ENCODE measurements around the gene VSIG2.
"Not testable (repeated sequence)": the region's sequence is repeated elsewhere in the genome, so short reads cannot be mapped to it uniquely, and the experiment has no call there.

Gene VSIG2, protein sequence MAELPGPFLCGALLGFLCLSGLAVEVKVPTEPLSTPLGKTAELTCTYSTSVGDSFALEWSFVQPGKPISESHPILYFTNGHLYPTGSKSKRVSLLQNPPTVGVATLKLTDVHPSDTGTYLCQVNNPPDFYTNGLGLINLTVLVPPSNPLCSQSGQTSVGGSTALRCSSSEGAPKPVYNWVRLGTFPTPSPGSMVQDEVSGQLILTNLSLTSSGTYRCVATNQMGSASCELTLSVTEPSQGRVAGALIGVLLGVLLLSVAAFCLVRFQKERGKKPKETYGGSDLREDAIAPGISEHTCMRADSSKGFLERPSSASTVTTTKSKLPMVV

DNA sequence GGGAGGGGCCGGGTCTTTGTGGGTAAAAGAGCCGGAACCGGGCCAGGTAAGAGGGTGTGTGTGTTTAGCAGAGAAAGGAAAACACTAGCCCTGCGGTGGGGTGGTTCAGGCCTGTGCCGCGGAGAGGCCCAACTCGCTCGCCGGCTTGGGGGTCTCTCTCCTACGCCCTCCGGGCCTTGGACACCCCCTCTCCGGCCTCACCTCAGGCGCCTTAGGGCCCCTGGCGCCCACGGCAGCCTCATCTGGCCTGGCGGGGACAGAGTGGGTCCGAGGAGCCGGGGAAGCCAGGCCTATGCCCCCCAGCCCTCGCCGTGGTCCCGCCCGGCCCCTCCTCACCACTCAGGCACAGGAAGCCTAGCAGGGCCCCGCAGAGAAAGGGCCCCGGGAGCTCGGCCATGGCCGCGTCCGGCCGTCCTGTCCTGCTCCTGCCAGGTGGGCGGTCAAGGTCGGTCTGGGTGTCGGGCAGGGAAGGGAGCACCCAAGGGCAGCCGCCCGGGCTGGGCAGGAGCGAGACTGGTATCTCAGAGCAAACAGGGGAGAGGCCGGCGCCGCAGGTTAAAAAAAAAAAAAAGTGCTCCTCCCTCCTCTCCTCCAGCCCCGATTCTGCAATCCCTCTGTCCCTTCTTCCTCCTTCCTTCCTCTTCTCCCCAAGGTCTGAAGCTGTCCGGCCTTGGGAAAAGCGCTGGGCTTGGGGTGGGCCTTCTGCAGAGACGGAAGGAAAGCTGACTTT, at the start of gene VSIG2:
Gene VSIG2 (minus strand): TSS at position 515 of the 730 bp plus-strand sequence. CDS start 118 bp downstream, at position 397.
- DNase-seq (ENCODE audit: low read depth): no peak

DNA sequence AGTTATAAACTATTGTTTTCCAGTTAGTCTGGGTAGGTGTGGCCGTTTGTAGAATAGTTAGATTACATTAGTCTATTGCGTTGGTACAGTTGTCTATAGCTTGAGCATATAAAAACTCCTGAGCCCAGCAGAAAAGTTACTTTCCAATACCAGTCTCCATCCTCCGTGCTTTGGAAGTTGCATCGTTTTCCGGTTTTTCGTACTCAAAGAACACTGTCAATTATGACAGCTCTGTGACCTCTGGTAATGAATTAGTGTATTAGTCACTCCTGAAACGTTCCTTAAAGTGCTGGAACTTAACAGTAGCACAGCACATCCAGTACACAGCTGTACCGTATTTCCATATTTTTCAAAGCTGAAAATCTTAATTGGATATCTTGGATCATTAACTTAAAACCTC, 49.0 kb upstream of the VSIG2 start:
- no peak for DNase-seq (ENCODE audit: low read depth)

DNA sequence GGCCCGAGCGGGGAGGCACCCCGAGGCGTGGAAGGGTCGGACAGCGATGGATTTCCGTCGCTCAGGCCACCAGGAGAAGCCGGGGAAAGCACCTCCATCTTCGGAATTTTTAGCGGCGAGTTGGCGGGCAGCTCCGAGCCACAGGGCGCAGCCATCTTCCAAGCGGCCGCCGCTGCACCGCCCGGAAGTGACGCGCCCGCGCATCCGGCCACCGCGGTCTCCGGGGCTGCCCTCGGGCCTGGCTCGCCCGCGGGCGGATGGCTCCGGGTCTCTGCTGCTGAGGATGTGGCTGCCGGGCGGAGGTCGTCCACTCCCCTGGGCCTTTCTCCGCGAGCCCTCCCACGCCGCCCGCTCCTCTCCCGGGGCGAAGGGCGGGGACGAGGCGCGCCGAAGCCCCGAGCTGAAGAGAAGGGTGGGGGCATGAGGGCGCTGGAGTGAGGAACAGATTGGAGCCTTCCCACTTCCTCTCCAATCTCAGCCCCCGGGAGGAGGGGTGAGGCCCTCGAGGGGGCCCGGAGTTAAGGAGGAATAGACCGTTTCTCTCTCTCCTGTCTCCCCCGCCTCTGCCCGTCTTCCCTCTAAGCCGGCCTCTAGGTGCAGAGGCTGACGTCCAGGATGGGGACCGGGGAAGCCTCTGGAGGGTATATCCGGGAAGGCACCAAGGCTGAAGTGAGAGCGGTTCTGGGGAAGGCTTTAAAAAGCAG, 48.3 kb upstream of the VSIG2 start, which contains the start of gene MSANTD2:
Gene MSANTD2 (minus strand): TSS at position 181 of the 704 bp plus-strand sequence. CDS start 26 bp downstream, at position 155.
- peak; percentile 70 for DNase-seq (ENCODE audit: low read depth)

DNA sequence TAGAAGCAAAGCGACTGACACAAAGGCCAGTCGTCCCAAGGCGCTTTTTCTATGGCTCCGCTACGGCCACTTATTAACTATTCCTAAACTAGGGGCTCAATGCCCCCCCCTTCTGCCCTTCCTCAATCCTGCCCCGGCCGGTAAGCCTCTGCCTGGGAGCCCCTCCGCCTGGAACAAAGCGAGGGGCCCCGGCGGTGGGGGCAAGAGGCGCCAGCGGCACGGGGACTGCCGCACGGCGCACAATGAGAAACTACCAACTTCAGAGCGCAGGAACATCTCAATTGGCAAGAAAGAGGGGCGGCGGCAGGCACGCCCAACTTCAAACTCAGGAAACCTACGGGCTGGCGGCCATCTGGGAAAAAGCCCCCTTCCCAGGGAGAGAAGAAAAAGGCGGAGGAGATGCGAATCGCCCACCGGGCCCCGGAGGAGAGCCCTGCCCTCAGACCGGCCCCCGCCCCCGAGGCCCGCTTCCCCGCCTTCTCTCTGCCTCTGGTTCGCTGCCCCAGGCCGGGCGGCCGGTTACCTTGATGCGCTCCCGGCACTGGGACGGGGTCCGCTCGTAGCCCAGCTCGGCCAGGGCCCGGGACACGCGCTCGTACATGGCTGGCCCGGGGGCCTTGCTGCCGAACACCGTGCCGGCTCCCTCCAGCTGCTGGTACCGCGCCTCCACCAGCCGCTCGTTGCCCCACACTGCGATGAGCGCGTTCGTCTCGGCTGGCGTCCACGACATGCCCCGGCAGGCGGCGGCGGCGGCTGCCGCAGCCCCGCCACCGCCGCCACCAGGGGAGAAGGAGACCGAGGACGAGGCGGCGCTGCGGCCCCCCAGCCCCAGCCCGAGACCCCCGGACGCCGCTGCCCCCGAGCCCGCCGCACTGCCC, 47.5 kb upstream of the VSIG2 start:
- DNase-seq (ENCODE audit: low read depth): peak; percentile 11

DNA sequence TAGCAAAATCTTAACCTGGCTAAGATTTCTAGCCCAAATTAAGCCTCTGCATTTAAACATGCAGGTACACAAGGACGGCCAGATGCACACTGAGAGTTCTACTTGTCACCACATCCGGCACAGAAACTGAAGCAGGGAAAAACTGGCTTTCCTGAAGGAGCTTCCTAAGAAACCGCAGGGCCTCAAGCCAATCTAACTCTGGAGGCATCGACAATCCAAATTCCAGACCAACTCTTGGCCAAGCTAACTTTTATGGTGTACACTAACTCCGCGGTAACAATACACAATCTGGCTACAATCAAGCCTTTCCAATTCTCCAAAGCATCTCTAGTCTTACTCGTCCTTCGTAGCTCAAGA, 46.9 kb upstream of the VSIG2 start:
- no peak for DNase-seq (ENCODE audit: low read depth)

DNA sequence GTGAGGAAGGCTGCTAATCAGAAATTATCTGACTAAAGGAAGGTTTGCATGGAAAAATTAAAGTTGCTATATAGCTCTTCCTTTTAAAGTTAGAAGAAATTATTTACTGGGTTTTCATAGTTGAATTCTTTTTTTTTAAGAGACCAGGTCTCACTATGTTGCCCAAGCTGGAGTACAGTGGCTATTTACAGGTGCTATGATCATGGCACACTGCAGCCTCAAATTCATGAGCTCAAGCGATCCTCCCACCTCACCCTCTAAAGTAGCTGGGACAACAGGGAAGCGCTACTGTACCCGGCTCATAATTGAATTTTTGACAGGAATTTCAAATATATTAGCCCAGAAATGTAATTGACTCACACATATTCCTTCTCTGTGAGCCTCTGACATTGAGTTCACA, 44.3 kb upstream of the VSIG2 start:
- DNase-seq (ENCODE audit: low read depth): no peak

DNA sequence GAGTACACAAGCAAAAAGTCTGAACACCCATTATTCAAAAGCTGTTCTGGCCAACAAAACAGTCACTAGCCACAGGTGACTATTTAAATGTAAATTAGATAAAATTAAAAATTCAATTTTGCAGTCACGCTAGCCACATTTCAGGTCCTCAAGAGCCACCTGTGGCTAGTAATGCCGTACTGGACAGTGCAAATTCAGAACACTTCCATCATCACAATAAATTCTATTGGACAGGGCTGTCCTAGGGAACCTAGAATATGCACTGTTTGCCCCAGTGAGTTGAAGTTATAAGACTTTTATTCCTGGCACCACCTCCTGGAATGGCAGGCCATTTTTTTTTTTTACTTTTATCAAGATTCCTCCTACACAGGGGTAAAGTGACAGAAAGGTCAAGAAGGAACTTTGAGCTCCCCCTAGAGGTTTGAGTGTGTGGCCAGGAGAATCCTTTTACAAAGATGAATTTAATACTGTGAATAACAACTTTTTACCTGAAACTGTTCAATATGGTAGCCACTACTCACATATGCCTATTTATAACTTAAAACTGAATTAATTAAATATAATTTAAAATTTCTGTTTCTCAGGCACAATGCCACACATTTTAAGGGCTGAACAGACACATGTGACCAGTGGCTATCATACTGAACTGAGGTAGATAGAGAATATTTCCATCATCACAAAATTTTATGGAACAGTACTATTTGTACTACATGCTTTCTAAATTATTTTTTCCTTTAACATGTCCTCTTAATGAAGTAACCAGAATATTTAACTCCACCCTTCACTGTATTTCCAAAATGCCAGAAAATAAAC, 41.6 kb upstream of the VSIG2 start:
- peak; percentile 7 for DNase-seq (ENCODE audit: low read depth)

DNA sequence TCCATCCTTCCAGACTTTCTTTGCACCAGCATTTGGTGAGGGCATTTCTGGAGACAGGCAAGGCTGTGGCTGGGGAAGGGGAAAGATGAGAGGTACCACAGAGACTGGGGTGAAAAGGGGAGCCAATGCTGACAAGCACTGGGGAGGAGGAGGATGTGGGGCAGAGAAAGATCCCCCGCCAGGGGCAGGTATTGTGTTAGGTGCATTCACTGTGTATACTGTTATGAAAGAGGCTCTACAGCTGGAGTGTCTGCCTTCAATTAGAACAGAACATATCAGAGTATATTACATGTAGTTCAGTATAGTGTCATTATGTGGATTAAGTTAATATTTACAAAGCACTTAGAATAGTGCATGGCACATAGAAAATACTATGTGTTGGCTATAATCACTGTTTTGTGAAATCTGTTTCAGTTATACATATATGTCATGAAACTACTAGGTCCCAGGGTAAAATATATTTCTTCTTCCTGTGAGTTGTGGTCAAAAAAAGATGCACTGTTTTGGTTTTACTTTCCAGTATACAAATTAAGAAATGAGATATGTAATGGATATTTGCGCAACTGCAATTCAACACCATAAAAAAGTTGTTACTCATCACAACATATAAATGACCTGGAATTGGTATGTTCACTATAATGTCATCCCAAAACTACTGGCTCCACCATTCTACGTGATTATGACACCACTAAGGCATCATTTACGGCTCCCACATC, 39.7 kb upstream of the VSIG2 start:
- no peak for DNase-seq (ENCODE audit: low read depth)

DNA sequence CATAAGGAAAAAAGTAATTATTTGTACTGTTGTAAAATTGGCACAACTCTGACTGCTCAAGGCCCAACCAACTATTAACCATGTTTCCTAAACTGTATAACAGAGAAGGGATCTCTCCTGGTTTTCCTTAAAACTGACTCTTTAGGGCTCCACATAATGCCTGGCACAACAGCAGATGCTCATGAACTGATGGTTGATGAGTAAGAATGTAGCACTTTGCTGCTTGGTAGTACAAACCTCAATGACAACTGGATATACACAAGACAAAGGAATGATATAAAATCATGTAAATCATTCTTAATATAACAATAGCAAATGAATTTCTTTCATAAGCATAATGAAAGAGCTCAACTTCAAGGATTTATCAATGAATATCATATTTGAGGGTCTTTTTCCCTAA, 36.5 kb upstream of the VSIG2 start:
- no peak for DNase-seq (ENCODE audit: low read depth)

DNA sequence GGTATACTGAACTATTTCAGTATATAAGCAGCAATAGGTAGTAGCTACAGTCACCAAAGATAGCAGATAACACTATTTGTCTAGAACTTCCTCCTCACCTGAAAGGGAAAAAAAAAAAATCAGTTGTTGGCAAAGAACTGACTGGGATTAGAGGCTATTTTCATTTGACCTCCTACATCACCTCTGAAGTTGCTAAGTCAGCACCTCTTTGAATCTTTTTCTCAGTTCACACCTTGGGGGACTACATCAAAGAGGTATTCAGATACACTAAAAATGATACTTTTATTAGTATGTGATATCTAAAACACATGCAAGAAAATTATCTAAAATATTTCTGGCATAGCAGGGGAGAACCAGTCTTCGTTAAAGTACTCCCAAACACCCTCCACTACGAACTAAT, 32.0 kb upstream of the VSIG2 start:
- no peak for DNase-seq (ENCODE audit: low read depth)

DNA sequence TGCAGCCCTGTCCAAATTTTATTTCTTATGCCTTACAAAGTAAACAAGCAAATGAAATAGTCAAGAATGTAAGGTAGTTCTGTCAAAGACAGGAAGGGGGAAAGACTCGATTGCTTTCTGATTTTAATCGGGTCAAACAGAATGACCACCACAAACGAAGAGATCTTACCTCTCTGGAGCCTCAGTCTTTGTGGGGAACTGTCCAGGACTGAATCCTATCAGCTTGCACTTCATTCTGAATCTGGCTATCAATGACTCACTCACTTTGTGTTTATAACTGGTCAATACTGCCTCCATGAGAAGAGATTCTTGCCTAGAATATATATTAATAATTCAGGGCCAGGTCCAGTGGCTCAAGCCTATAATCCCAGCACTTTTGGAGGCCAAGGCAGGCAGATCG, 30.9 kb upstream of the VSIG2 start:
- no peak for DNase-seq (ENCODE audit: low read depth)

DNA sequence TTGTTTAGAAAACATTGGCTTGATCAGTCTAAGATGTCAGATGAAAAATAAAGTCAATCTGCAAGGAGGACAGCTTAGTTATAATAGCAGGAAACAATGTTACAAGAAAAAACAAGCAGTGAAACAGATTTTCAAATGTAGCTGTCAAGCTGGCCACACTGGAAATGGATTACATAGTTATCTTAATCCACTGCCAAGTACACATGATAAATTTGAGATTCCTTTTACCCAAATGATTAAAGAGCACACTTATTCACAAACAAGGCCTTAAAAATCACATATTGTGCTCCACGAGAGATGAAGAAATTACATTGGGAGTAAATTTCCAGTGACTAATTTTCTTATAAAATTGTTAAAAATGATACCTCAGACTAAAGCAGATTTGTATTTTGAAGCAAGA, 27.5 kb upstream of the VSIG2 start:
- no peak for DNase-seq (ENCODE audit: low read depth)

DNA sequence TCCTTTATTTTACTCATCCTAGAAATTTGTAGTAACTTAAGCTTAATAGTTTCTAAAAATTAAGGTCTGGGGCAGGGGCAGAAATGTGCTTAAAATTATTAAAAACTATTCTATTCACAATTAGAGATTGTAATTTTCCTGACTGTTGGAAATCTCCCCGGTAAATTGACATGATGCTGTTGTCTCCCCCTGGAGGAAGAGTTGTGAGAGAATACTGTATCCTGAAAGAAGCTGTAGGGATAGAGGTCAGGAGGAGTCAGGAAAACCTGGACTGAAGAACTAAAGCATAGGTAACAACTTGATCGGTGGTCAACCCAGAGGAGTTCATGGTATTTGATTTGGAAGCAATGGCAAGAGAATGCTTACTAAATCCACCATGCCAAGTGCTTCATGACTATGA, 26.2 kb upstream of the VSIG2 start:
- no peak for DNase-seq (ENCODE audit: low read depth)

DNA sequence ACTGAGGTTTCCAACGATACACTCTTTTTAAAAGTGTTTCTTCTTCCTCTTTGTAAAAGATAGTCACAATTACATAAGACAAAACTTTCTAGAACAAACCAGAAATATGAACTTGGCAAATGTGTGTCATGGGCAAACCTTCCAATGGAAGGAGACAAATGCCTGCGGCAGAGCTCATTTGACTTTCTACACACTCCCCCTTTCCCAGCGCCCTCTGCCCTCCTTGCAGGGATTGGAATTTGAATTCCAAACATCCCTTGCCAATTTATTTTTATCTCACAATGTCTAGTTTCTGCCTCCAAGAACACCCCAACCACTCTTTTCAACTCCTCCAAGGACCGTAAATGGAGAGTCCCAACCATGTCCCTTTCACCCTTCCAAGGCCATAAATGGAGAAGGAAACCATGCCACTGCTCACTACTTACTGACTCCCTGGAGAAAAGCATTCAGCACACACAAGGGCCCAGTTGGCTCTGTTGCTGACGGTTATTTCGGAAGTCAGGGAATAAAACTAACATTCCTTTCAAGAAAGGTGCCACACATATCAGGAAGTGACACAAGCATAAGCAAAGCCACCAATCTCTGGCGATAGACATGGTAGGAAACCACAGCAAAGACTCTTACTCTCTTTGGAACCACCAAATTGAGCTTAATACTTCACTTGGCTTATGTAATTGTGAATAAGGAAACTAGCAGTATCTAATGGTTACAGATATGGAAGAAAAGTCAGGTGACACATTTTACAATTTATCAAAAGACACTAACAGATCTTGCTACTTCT, 25.0 kb upstream of the VSIG2 start:
- DNase-seq (ENCODE audit: low read depth): no peak

DNA sequence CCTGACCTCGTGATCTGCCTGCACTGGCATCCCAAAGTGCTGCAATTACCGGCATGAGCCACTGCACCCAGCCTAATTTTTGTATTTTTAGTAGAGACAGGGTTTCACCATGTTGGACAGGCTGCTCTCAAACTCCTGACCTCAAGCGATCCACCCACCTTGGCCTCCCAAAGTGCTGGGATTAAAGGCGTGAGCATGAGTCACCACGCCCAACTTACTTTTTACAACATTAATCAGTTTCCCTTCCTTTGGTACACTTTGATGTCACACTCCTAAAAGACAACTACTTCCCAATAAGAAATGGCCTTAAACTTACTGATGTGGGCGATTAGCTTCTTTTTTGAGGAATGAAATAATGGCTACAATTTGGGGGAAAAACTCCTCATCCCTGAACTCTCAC, 18.9 kb upstream of the VSIG2 start:
- DNase-seq (ENCODE audit: low read depth): not testable (repeated sequence)

DNA sequence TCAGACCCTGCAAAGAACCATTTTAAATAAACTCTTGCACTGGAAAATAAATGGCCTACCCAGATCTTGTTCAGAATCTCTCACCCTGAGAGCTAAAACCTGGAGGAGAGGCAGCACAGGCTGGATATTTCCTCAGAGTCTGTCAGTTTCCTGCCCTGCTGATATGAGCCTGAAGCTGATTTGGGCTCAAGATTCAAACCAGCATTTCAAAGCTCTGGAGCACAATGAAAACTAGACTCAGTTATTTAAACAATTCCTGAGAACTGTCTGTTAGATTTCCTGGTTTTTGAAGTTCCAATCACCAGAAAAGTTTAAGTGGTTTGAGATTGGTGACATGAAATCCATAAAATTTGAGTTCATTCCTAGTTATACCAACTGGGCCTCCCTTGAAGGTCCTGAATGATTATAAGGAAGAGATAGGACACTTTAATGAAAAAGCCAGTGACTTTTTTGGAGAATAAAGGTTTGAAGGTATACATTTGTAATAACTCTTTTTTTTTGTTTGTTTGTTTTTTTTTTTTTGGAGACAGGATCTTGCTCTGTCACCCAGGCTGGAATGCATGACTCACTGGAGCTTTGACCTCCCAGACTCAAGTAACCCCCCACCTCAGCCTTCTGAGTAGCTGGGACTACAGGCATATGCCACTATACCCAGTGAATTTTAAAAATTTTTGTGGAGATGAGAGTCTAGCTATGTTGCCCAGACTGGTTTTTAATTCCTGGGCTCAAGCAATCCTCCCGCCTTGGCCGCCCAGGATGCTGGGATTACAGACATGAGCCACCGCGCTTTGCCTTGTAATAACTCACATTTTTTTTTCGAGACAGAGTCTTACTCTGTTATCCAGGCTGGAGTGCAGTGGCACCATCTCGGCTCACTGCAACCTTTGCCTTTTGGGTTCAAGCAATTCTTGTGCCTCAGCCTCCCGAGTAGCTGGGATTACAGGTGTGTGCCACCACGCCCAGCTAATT, 18.0 kb upstream of the VSIG2 start:
- no peak for DNase-seq (ENCODE audit: low read depth)

DNA sequence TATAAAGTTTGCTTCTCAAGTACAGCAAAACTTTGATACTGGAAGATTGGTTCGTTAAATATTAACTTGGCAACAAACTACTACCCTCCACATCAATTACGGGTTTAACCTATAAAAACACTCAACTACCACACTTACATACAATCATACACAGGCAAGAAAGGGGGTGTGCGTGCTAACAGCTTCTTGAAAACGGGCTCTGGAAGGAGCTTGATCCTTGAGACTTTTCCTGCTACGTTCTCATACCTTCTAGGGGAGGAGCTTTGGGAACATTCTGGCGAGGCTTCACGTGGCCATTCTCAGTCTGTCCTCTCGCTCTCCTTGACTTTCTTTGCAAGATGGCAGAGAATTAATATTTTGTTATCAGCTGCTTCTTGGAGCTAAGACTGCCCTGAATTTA, 16.9 kb upstream of the VSIG2 start:
- no peak for DNase-seq (ENCODE audit: low read depth)

DNA sequence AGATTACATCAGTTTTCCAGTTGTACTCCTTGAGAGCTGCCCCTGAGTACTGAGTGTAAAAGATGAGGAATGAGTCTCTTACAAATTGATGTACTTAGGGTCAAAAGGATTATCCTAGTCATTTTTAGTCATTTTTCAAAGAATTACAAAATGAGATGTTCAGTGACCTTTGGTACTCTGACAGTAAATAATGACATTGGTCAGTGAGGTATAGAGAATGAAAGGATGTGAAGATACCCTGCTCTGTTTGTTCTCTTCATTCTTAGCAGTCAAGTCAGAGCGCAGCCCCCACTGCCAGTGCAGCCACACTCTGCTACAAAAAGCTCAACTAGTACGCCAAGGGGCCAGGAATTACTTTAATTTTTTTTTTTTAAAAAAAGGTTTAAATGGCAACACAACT, 14.1 kb upstream of the VSIG2 start:
- DNase-seq (ENCODE audit: low read depth): no peak

Measured in activated T-cell treated with anti-CD3 and anti-CD28 coated beads for 24 hours (primary cell).